GM23338 (cell line): ENCODE results near the gene EFCAB6. TPM values are rescaled to one million over a fixed set of nuclear protein-coding genes. Genes with fewer than 3 reads are reported as not detected.

ENCODE experiments used
- ATAC-seq: fragments of 200-7000 bp; cut with Tn5 transposase; 3 replicates; pipeline ENCODE4 v1.9.1; 2020
- DNase-seq: peaks from one replicate; pipeline ENCODE4 v3.0.0-alpha.2; 2015; ENCODE audit warnings: low spot score
- H2AFZ ChIP-seq: fragments of 200-600 bp; sonication (generic); 2 replicates; pipeline ENCODE4 v1.8.0; 2016; ENCODE audit warnings: antibody characterized with exemption, mild to moderate bottlenecking, moderate library complexity
- H3F3A ChIP-seq: fragments of 200-600 bp; sonication (generic); replicated peaks from 2 replicates; pipeline ENCODE4 v1.8.0; 2017; ENCODE audit warnings: antibody characterized with exemption, mixed run types, low read depth
- H3K27ac ChIP-seq: fragments of 200-600 bp; sonication (generic); 2 replicates; pipeline ENCODE4 v1.6.1; 2016; ENCODE audit warnings: low read depth
- H3K27me3 ChIP-seq: fragments of 200-600 bp; sonication (generic); 2 replicates; pipeline ENCODE4 v1.8.0; 2016; ENCODE audit warnings: mild to moderate bottlenecking, mixed run types, moderate library complexity; ENCODE audit not compliant: insufficient read depth
- H3K36me3 ChIP-seq: fragments of 200-600 bp; sonication (generic); 2 replicates; pipeline ENCODE4 v1.8.0; 2016; ENCODE audit warnings: mild to moderate bottlenecking; ENCODE audit not compliant: insufficient read depth
- H3K4me1 ChIP-seq: fragments of 200-600 bp; sonication (generic); 2 replicates; pipeline ENCODE4 v1.8.0; 2016; ENCODE audit warnings: mild to moderate bottlenecking, moderate library complexity; ENCODE audit not compliant: insufficient read depth
- H3K4me2 ChIP-seq: fragments of 200-600 bp; sonication (generic); 2 replicates; pipeline ENCODE4 v1.7.1; 2017; ENCODE audit warnings: mixed run types
- H3K4me3 ChIP-seq: fragments of 200-600 bp; sonication (generic); 2 replicates; pipeline ENCODE4 v1.6.1; 2016; ENCODE audit warnings: mixed run types
- H3K79me2 ChIP-seq: fragments of 200-600 bp; sonication (generic); replicated peaks from 2 replicates; pipeline ENCODE4 v1.8.0; 2017; ENCODE audit warnings: mild to moderate bottlenecking; ENCODE audit not compliant: insufficient read depth
- H3K9me2 ChIP-seq: fragments of 200-600 bp; sonication (generic); 2 replicates; pipeline ENCODE4 v1.8.0; 2017; ENCODE audit not compliant: insufficient read depth
- H4K20me1 ChIP-seq: fragments of 200-600 bp; sonication (generic); replicated peaks from 2 replicates; pipeline ENCODE4 v1.8.0; 2017; ENCODE audit warnings: mild to moderate bottlenecking; ENCODE audit not compliant: insufficient read depth
- H3K27ac Mint-ChIP-seq: 2 replicates; pipeline ENCODE4 v1.8.0; 2020; ENCODE audit warnings: inconsistent platforms, mild to moderate bottlenecking, moderate library complexity, mixed read lengths
- H3K27me3 Mint-ChIP-seq: 3 replicates; pipeline ENCODE4 v1.8.0; 2022; ENCODE audit warnings: low read depth, mild to moderate bottlenecking, moderate library complexity, mixed read lengths, inconsistent platforms; ENCODE audit not compliant: insufficient read depth, poor library complexity
- H3K36me3 Mint-ChIP-seq: 3 replicates; pipeline ENCODE4 v1.8.0; 2021; ENCODE audit warnings: low read depth, mild to moderate bottlenecking, inconsistent platforms, moderate library complexity, mixed read lengths
- H3K4me1 Mint-ChIP-seq: 3 replicates; pipeline ENCODE4 v1.8.0; 2020; ENCODE audit warnings: mild to moderate bottlenecking, inconsistent platforms, mixed read lengths
- H3K4me3 Mint-ChIP-seq: 3 replicates; pipeline ENCODE4 v1.8.0; 2021; ENCODE audit warnings: moderate library complexity, mild to moderate bottlenecking, inconsistent platforms, mixed read lengths
- H3K9me3 Mint-ChIP-seq: 3 replicates; pipeline ENCODE4 v1.8.0; 2020; ENCODE audit warnings: moderate library complexity, mild to moderate bottlenecking, inconsistent platforms, mixed read lengths
- CREB1 ChIP-seq: fragments of 250-450 bp; sonication (Bioruptor Pico); IDR thresholded peaks from 2 replicates; pipeline ENCODE4 v1.5.0; 2020; ENCODE audit warnings: low read depth, mild to moderate bottlenecking, moderate library complexity
- EZH2 ChIP-seq: fragments of 200-600 bp; sonication (generic); IDR thresholded peaks from one replicate; pipeline ENCODE4 v1.8.0; 2017; ENCODE audit warnings: antibody characterized with exemption, mild to moderate bottlenecking, low read depth; ENCODE audit not compliant: unreplicated experiment
- EZH2phosphoT487 ChIP-seq: fragments of 200-600 bp; sonication (generic); IDR thresholded peaks from one replicate; pipeline ENCODE4 v1.8.1; 2018; ENCODE audit warnings: antibody characterized with exemption; ENCODE audit not compliant: unreplicated experiment
- NANOG ChIP-seq: IDR thresholded peaks from 2 replicates; pipeline ENCODE4 v1.6.1; 2016; ENCODE audit warnings: antibody characterized with exemption, borderline replicate concordance
- POLR2AphosphoS5 ChIP-seq: IDR thresholded peaks from 2 replicates; pipeline ENCODE4 v1.6.1; 2016; ENCODE audit warnings: antibody characterized with exemption, low read depth
- STAT1 ChIP-seq: IDR thresholded peaks from one replicate; pipeline ENCODE4 v1.6.1; 2016; ENCODE audit warnings: antibody characterized with exemption; ENCODE audit not compliant: unreplicated experiment
- ZNF331 ChIP-seq: fragments of 250-450 bp; sonication (Bioruptor Pico); IDR thresholded peaks from 2 replicates; pipeline ENCODE4 v1.5.0; 2020; ENCODE audit warnings: low read depth, mild to moderate bottlenecking, moderate library complexity
- polyA plus RNA-seq: library from polyadenylated mRNA; unstranded; fragments of >200 nt; fragmentation: Nextera tagmentation; extraction: Ambion mirVana; gene quantifications from 2 replicates; pipeline ENCODE4 v1.2.1, GENCODE V29; 2016
- total RNA-seq: library from RNA; depleted of rRNA; stranded (reverse); fragments of >200 nt; shearing (Covaris generic); gene quantifications from 2 replicates; pipeline ENCODE4 v1.2.3, GENCODE V29; 2014
- TF ChIP-seq, protein P1 (sequence below): IDR thresholded peaks from 2 replicates; pipeline ENCODE4 v1.6.1; 2016; ENCODE audit warnings: antibody characterized with exemption
- TF ChIP-seq, protein P2 (sequence below): IDR thresholded peaks from one replicate; pipeline ENCODE4 v1.6.1; 2018; ENCODE audit warnings: antibody characterized with exemption; ENCODE audit not compliant: unreplicated experiment
- TF ChIP-seq, protein P3 (sequence below): fragments of 250-450 bp; sonication (Bioruptor Pico); IDR thresholded peaks from 2 replicates; pipeline ENCODE4 v1.5.0; 2020; ENCODE audit warnings: mild to moderate bottlenecking, moderate library complexity

The EFCAB6 gene
- total and polyA plus RNA-seq, 2 experiments from 2014 or later, result 1.1 to 1.8 TPM

DNA sequence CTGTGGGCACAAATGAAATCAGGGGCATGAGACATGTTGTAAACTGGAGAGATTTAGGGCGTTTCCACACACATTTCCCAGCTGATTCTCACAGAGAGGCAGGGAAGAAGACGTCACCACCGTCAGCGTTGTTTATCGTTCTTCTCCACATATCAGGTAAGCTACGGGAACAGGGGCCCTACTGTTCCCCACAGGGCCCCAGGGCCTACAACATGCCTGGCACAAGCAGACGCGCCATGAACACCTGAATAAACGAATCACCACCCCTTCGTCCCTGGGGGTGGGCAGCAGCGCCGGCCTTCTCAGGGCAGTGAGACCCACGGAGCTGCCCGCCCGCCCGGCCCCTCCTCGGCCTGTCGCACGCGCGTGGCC is 342 bp downstream of the EFCAB6 start:
- TF ChIP-seq EZH2phosphoT487, result no peak
- no peak for TF ChIP-seq POLR2AphosphoS5
- TF ChIP-seq, protein P1, sequence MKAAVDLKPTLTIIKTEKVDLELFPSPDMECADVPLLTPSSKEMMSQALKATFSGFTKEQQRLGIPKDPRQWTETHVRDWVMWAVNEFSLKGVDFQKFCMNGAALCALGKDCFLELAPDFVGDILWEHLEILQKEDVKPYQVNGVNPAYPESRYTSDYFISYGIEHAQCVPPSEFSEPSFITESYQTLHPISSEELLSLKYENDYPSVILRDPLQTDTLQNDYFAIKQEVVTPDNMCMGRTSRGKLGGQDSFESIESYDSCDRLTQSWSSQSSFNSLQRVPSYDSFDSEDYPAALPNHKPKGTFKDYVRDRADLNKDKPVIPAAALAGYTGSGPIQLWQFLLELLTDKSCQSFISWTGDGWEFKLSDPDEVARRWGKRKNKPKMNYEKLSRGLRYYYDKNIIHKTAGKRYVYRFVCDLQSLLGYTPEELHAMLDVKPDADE, result no peak
- no peak for TF ChIP-seq NANOG
- no peak for TF ChIP-seq CREB1 (CRISPR knock-in tag)
- TF ChIP-seq, protein P2, sequence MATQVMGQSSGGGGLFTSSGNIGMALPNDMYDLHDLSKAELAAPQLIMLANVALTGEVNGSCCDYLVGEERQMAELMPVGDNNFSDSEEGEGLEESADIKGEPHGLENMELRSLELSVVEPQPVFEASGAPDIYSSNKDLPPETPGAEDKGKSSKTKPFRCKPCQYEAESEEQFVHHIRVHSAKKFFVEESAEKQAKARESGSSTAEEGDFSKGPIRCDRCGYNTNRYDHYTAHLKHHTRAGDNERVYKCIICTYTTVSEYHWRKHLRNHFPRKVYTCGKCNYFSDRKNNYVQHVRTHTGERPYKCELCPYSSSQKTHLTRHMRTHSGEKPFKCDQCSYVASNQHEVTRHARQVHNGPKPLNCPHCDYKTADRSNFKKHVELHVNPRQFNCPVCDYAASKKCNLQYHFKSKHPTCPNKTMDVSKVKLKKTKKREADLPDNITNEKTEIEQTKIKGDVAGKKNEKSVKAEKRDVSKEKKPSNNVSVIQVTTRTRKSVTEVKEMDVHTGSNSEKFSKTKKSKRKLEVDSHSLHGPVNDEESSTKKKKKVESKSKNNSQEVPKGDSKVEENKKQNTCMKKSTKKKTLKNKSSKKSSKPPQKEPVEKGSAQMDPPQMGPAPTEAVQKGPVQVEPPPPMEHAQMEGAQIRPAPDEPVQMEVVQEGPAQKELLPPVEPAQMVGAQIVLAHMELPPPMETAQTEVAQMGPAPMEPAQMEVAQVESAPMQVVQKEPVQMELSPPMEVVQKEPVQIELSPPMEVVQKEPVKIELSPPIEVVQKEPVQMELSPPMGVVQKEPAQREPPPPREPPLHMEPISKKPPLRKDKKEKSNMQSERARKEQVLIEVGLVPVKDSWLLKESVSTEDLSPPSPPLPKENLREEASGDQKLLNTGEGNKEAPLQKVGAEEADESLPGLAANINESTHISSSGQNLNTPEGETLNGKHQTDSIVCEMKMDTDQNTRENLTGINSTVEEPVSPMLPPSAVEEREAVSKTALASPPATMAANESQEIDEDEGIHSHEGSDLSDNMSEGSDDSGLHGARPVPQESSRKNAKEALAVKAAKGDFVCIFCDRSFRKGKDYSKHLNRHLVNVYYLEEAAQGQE, result no peak
- no peak for TF ChIP-seq EZH2
- TF ChIP-seq STAT1, result no peak
- Mint-ChIP-seq H3K36me3 (no peaks in the 10 kb centered on the region; the same call in 2 of the 3 replicates), H3K27ac (0 out of 2 replicates have a peak overlapping the region, but pooled peaks have one; percentile 92), H3K4me1 (peaks cover 13% of the 10 kb centered on the region), H3K27me3 (peaks cover 3% of the 10 kb centered on the region), H3K9me3 (no peaks in the 10 kb centered on the region), H3K4me3 (peak overlapping the region; percentile 95)
- H3K36me3 ChIP-seq, result no peaks in the 10 kb centered on the region
- H2AFZ ChIP-seq, result peak overlapping the region; percentile 86
- H3K27ac ChIP-seq, result no peak overlapping the region
- no peaks in the 10 kb centered on the region for H3F3A ChIP-seq
- peak; percentile 30 for DNase-seq
- H3K27me3 ChIP-seq, result no peaks in the 10 kb centered on the region
- peak overlapping the region; percentile 96 for H3K4me2 ChIP-seq
- peak; percentile 22; the same call in 2 of the 3 replicates for ATAC-seq
- peaks cover 5% of the 10 kb centered on the region; the same call in 1 of the 2 replicates for H3K79me2 ChIP-seq
- peaks cover 12% of the 10 kb centered on the region for H3K4me1 ChIP-seq
- H3K4me3 ChIP-seq, result peak overlapping the region; percentile 88
- H4K20me1 ChIP-seq, result no peaks in the 10 kb centered on the region; the same call in 1 of the 2 replicates
- no peaks in the 10 kb centered on the region for H3K9me2 ChIP-seq

DNA sequence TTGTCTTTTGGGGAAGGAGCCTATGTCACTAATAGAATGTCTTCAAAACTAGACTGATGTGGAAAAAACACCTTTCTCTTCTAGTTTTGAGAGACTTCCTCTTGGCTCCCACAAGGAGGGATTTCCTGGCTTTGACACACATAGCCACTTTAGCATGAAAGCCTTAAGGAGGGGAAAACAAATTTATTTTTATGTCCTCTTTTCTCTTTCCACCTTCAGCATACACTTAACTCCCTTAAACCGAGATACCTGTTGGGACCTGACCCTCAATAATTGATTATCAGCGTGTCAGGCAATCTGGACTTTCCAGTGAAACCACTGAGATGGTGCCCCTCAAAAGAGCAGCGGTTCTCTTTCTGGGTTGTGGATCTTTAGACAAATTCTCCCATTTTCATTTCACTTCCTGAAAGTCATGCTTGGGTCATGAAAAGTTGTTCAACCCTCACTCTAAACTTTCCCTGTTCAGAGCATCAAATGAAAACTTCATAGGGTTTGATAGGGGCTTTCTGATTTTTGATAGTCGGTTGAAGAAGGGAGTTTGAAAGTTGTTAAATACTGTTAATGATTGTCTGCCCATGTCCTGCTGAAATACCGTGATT is 9.1 kb downstream of the EFCAB6 start:
- Histone ChIP-seq H3K9me2 (no peaks in the 10 kb centered on the region), H3K27ac (no peak overlapping the region), H2AFZ (no peak overlapping the region), H3K79me2 (no peaks in the 10 kb centered on the region), H3F3A (no peaks in the 10 kb centered on the region), H4K20me1 (no peaks in the 10 kb centered on the region), H3K4me2 (no peak overlapping the region), H3K4me3 (no peak overlapping the region), H3K4me1 (no peaks in the 10 kb centered on the region), H3K36me3 (no peaks in the 10 kb centered on the region), H3K27me3 (no peaks in the 10 kb centered on the region)
- Mint-ChIP-seq H3K27me3 (no peaks in the 10 kb centered on the region), H3K4me3 (no peak overlapping the region), H3K27ac (no peak overlapping the region), H3K4me1 (peaks cover 6% of the 10 kb centered on the region; the same call in 2 of the 3 replicates), H3K9me3 (no peaks in the 10 kb centered on the region), H3K36me3 (no peaks in the 10 kb centered on the region)
- no peak for DNase-seq
- ATAC-seq, result no peak
- TF ChIP-seq EZH2phosphoT487 (no peak), NANOG (no peak), EZH2 (no peak), CREB1 (CRISPR knock-in tag) (no peak), ZNF331 (no peak)
- TF ChIP-seq, protein P3, sequence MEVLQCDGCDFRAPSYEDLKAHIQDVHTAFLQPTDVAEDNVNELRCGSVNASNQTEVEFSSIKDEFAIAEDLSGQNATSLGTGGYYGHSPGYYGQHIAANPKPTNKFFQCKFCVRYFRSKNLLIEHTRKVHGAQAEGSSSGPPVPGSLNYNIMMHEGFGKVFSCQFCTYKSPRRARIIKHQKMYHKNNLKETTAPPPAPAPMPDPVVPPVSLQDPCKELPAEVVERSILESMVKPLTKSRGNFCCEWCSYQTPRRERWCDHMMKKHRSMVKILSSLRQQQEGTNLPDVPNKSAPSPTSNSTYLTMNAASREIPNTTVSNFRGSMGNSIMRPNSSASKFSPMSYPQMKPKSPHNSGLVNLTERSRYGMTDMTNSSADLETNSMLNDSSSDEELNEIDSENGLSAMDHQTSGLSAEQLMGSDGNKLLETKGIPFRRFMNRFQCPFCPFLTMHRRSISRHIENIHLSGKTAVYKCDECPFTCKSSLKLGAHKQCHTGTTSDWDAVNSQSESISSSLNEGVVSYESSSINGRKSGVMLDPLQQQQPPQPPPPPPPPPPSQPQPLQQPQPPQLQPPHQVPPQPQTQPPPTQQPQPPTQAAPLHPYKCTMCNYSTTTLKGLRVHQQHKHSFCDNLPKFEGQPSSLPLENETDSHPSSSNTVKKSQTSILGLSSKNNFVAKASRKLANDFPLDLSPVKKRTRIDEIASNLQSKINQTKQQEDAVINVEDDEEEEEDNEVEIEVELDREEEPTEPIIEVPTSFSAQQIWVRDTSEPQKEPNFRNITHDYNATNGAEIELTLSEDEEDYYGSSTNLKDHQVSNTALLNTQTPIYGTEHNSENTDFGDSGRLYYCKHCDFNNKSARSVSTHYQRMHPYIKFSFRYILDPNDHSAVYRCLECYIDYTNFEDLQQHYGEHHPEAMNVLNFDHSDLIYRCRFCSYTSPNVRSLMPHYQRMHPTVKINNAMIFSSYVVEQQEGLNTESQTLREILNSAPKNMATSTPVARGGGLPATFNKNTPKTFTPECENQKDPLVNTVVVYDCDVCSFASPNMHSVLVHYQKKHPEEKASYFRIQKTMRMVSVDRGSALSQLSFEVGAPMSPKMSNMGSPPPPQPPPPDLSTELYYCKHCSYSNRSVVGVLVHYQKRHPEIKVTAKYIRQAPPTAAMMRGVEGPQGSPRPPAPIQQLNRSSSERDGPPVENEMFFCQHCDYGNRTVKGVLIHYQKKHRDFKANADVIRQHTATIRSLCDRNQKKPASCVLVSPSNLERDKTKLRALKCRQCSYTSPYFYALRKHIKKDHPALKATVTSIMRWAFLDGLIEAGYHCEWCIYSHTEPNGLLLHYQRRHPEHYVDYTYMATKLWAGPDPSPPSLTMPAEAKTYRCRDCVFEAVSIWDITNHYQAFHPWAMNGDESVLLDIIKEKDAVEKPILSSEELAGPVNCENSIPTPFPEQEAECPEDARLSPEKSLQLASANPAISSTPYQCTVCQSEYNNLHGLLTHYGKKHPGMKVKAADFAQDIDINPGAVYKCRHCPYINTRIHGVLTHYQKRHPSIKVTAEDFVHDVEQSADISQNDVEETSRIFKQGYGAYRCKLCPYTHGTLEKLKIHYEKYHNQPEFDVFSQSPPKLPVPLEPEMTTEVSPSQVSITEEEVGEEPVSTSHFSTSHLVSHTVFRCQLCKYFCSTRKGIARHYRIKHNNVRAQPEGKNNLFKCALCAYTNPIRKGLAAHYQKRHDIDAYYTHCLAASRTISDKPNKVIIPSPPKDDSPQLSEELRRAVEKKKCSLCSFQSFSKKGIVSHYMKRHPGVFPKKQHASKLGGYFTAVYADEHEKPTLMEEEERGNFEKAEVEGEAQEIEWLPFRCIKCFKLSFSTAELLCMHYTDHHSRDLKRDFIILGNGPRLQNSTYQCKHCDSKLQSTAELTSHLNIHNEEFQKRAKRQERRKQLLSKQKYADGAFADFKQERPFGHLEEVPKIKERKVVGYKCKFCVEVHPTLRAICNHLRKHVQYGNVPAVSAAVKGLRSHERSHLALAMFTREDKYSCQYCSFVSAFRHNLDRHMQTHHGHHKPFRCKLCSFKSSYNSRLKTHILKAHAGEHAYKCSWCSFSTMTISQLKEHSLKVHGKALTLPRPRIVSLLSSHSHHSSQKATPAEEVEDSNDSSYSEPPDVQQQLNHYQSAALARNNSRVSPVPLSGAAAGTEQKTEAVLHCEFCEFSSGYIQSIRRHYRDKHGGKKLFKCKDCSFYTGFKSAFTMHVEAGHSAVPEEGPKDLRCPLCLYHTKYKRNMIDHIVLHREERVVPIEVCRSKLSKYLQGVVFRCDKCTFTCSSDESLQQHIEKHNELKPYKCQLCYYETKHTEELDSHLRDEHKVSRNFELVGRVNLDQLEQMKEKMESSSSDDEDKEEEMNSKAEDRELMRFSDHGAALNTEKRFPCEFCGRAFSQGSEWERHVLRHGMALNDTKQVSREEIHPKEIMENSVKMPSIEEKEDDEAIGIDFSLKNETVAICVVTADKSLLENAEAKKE (CRISPR knock-in tag), result no peak
